GM18502 (cell line): ENCODE measurements around the gene SH3TC1.

ENCODE experiments used
- ATAC-seq: cut with Tn5 transposase; IDR thresholded peaks from one replicate; pipeline ENCODE4 v1.9.1; 2021; ENCODE audit warnings: mild to moderate bottlenecking; ENCODE audit not compliant: unreplicated experiment, poor library complexity

The SH3TC1 gene

GRCh38 chr4:8255698-8256441 is 56.8 kb downstream of the SH3TC1 start:
- no peak for ATAC-seq

- no peak for ATAC-seq
Measured at GRCh38 chr4:8257854-8258253, 58.8 kb downstream of the SH3TC1 start.

- no peak for ATAC-seq
Measured at GRCh38 chr4:8258552-8259212, 59.6 kb downstream of the SH3TC1 start.

- ATAC-seq, result no peak
Measured at GRCh38 chr4:8259743-8260430, 60.8 kb downstream of the SH3TC1 start.

GRCh38 chr4:8260656-8261111 is 61.6 kb downstream of the SH3TC1 start:
- no peak for ATAC-seq

GRCh38 chr4:8261851-8262535 is 62.9 kb downstream of the SH3TC1 start:
- no peak for ATAC-seq

GRCh38 chr4:8262637-8263322 is 63.7 kb downstream of the SH3TC1 start:
- no peak for ATAC-seq

- no peak for ATAC-seq
Measured at GRCh38 chr4:8263397-8263796, 64.3 kb downstream of the SH3TC1 start.

- no peak for ATAC-seq
Measured at GRCh38 chr4:8264106-8264505, 65.0 kb downstream of the SH3TC1 start.

GRCh38 chr4:8265171-8265929 is 66.3 kb downstream of the SH3TC1 start:
- no peak for ATAC-seq

- ATAC-seq, result no peak
Measured at GRCh38 chr4:8266088-8266487, 67.0 kb downstream of the SH3TC1 start.

- ATAC-seq, result no peak
Measured at GRCh38 chr4:8266508-8266907, 67.4 kb downstream of the SH3TC1 start.

GRCh38 chr4:8267077-8267476 is 68.0 kb downstream of the SH3TC1 start:
- peak; percentile 76 for ATAC-seq

GRCh38 chr4:8268211-8268610 is 69.1 kb downstream of the SH3TC1 start:
- ATAC-seq, result no peak

GRCh38 chr4:8268901-8269534 is 69.9 kb downstream of the SH3TC1 start:
- ATAC-seq, result no peak

GRCh38 chr4:8269535-8270417 is 70.7 kb downstream of the SH3TC1 start, which contains the start of gene HTRA3:
Gene HTRA3 (plus strand): TSS chr4:8269754. CDS start chr4:8269969, 215 bp downstream.
- no peak for ATAC-seq

- ATAC-seq, result no peak
Measured at GRCh38 chr4:8270418-8270771, 71.3 kb downstream of the SH3TC1 start.
